HUES64 (cell line): ENCODE results near the gene OCSTAMP.
A peak's percentile ranks its signal among the peaks of the same experiment; 100 is the strongest.

ENCODE experiments used
- H3K27ac ChIP-seq: 2 replicates; pipeline ENCODE4 v1.7.0; 2013; ENCODE audit warnings: low read depth, low read length, inconsistent platforms
- H3K27me3 ChIP-seq: 2 replicates; pipeline ENCODE4 v1.6.1; 2013; ENCODE audit warnings: mild to moderate bottlenecking, low read length; ENCODE audit not compliant: insufficient read depth
- H3K36me3 ChIP-seq: 2 replicates; pipeline ENCODE4 v1.6.1; 2013; ENCODE audit warnings: mild to moderate bottlenecking, low read length; ENCODE audit not compliant: insufficient read depth
- H3K4me1 ChIP-seq: 2 replicates; pipeline ENCODE4 v1.6.1; 2013; ENCODE audit warnings: mild to moderate bottlenecking, low read length, moderate library complexity; ENCODE audit not compliant: insufficient read depth
- H3K4me3 ChIP-seq: 2 replicates; pipeline ENCODE4 v1.5.1; 2013; ENCODE audit warnings: mild to moderate bottlenecking, low read length, moderate library complexity
- H3K9ac ChIP-seq: 2 replicates; pipeline ENCODE4 v1.6.1; 2013; ENCODE audit warnings: mild to moderate bottlenecking, low read depth, low read length
- H3K9me3 ChIP-seq: 2 replicates; pipeline ENCODE4 v1.6.1; 2013; ENCODE audit warnings: low read depth, low read length; ENCODE audit not compliant: insufficient read depth
- WGBS: fragments of 150-250, 120-280 bp; methylation state at CpG from one replicate; pipeline ENCODE4 v1.1.7; 2013; ENCODE audit warnings: missing lambda C conversion rate; 5-methylcytosine and 5-hydroxymethylcytosine counted together

The OCSTAMP gene

DNA sequence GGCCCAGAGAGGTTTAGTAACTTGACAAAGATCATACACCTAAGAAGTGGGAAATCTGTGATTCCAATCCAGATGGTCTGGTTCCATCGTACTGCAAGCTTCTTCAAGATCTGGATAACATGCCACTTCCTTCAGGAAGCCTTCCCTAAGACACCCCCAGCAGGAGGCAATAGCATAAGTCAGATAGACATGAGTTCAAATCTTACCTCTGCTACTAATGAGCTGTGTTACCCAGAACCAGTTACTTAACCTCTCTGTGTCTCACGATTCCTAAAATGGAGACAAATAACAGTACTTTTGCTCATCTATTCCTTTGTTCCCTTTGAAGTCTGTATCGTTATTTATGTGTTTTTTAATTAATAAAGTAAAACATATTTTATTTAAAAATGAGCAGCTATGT, 22.3 kb upstream of the OCSTAMP start:
- Histone ChIP-seq H3K36me3 (no peaks in the 10 kb centered on the region), H3K9ac (no peak overlapping the region), H3K9me3 (no peaks in the 10 kb centered on the region), H3K27me3 (no peaks in the 10 kb centered on the region), H3K4me3 (no peak overlapping the region), H3K4me1 (no peaks in the 10 kb centered on the region), H3K27ac (no peak overlapping the region)
- 95% methylated on average over 2 of the region's 3 CpGs for WGBS

DNA sequence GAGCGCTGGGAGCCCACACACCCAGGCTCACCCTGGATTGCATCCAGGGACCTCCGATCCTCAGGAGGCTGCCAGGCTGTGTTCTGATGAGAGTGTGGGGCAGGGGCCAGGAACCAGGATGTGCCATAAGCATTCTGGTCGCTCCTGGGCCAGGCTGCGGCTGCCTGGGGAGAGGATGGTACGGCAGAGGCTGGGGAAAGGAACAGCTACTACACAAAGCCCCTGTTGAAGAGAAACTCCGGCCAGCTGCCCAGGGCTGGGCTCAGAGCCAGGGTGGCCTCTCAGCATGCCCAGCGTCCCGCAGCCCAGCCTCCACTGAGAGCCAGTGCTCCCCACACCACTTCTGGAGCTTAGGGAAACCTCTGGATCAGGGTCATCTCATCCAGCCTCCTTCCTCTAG, 21.7 kb upstream of the OCSTAMP start:
- no peaks in the 10 kb centered on the region for H3K27me3 ChIP-seq
- no peak overlapping the region for H3K4me3 ChIP-seq
- no peaks in the 10 kb centered on the region for H3K9me3 ChIP-seq
- H3K4me1 ChIP-seq, result no peaks in the 10 kb centered on the region
- H3K9ac ChIP-seq, result no peak overlapping the region
- no peak overlapping the region for H3K27ac ChIP-seq
- no peaks in the 10 kb centered on the region for H3K36me3 ChIP-seq
- 90% methylated on average over 8 of the region's 8 CpGs for WGBS

DNA sequence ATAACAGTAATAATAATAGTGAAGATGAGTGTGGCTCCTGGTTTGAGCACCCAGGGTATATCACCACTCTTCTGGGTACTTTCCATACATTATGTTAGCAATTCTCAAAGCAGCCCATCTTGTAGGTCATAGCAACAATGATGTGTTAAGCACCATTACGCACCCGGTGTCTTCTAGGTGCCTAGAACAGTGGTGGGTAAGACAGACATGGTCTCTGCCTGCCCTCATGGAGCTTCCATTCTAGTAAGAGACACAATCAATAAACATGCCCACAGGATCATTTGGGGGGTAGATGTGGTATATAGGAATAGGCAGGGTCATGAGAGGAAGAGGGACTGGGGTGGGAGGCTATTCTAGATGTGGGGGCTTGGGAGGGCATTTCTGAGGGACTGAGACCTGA, 21.0 kb upstream of the OCSTAMP start:
- H3K36me3 ChIP-seq, result no peaks in the 10 kb centered on the region
- WGBS, result 100% methylated on average over 2 of the region's 2 CpGs
- no peak overlapping the region for H3K9ac ChIP-seq
- H3K27ac ChIP-seq, result no peak overlapping the region
- no peaks in the 10 kb centered on the region for H3K4me1 ChIP-seq
- no peak overlapping the region for H3K4me3 ChIP-seq
- H3K27me3 ChIP-seq, result no peaks in the 10 kb centered on the region
- no peaks in the 10 kb centered on the region for H3K9me3 ChIP-seq

DNA sequence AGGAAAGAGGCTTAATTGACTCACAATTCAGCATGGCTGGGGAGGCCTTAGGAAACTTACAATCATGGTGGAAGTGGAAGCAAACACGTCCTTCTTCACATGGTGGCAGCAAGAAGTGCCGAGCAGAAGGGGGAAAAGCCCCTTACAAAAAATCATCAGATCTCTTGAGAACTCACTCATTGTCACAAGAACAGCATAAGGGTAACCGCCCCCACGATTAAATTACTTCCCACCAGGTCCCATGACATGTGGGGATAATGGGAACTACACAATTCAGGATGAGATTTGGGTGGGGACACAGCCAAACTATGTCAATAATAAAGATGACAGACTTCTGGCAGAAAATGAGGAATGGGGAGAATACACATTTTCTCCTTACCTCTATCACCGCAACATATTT, 20.5 kb upstream of the OCSTAMP start:
- Histone ChIP-seq H3K4me3 (no peak overlapping the region), H3K9me3 (no peaks in the 10 kb centered on the region), H3K36me3 (no peaks in the 10 kb centered on the region), H3K4me1 (no peaks in the 10 kb centered on the region; the same call in 1 of the 2 replicates), H3K27ac (no peak overlapping the region), H3K27me3 (no peaks in the 10 kb centered on the region), H3K9ac (no peak overlapping the region)
- WGBS, result 100% methylated on average over 2 of the region's 5 CpGs

DNA sequence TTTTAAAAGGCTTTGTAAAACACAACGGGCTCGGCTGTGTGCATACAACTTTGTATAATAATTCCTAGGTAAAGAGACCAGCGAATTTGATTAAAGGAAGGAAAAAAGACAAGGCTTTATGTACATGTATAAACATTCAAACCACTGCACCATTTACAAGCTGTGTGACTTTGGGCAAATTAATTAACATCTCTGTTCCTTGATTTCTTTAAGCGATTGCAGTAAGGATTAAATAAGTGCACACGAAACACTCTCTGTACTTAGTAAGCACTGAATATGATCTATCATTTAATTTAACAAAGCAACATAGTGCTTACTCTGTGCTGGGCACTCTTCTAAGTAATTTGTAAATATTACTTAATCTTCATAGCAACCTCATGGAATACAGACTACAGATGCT, 19.5 kb upstream of the OCSTAMP start:
- Histone ChIP-seq H3K4me3 (no peak overlapping the region), H3K36me3 (no peaks in the 10 kb centered on the region), H3K4me1 (no peaks in the 10 kb centered on the region; the same call in 1 of the 2 replicates), H3K9ac (no peak overlapping the region), H3K9me3 (no peaks in the 10 kb centered on the region), H3K27ac (no peak overlapping the region), H3K27me3 (no peaks in the 10 kb centered on the region)
- 90% methylated on average over 5 of the region's 5 CpGs for WGBS

DNA sequence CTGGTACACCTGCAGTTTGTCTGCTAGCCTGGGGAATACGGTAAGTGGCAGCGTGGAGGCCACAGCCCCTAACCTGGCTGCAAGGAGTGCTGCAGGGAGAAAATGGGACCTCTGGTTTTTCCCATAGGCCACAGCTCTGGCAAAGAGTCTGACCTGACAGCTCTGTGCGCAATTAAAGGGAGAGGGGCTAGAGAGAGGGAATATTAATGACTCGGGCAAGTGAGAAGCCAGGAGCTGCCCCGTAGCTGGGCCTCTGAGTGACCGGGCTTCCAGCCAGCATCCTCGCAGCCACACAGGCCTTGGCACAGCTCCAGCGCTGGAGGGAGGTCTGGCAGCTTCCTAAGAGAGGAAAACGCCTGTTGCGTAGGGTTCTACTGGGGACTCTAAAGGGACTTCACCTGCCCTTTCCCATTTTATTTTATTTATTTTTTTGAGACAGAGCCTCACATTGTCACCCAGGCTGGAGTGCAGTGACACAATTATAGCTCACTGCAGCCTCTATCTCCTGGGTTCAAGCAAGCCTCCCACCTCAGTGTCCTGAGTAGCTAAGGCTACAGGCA, 18.2 kb upstream of the OCSTAMP start:
- Histone ChIP-seq H3K4me3 (no peak overlapping the region), H3K27ac (no peak overlapping the region), H3K4me1 (no peaks in the 10 kb centered on the region; the same call in 1 of the 2 replicates), H3K27me3 (no peaks in the 10 kb centered on the region), H3K9ac (no peak overlapping the region), H3K36me3 (no peaks in the 10 kb centered on the region), H3K9me3 (no peaks in the 10 kb centered on the region)
- 93% methylated on average over 10 of the region's 10 CpGs for WGBS

DNA sequence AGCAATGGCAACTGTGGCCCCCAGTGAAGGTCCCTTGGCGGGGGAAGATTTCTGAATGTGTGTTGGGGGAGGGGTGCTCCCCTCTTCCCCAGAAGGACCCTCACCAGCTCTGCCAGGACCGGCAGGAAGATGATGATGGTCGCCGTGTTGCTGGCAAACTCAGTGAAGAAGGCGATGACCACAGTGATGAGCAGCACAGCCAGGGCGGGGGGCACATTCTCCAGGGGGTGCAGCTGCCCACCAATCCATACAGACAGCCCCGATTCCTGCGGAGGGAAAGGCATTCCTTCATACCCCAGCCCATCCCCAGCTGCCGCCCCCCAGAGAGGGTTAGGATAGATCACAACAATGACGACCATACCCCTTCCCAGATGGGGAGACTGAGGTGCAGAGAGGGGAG, 15.7 kb upstream of the OCSTAMP start:
- Histone ChIP-seq H3K9ac (no peak overlapping the region), H3K27ac (no peak overlapping the region), H3K36me3 (no peaks in the 10 kb centered on the region), H3K27me3 (no peaks in the 10 kb centered on the region), H3K9me3 (no peaks in the 10 kb centered on the region), H3K4me3 (no peak overlapping the region), H3K4me1 (peaks cover 15% of the 10 kb centered on the region)
- WGBS, result 92% methylated on average over 8 of the region's 10 CpGs

DNA sequence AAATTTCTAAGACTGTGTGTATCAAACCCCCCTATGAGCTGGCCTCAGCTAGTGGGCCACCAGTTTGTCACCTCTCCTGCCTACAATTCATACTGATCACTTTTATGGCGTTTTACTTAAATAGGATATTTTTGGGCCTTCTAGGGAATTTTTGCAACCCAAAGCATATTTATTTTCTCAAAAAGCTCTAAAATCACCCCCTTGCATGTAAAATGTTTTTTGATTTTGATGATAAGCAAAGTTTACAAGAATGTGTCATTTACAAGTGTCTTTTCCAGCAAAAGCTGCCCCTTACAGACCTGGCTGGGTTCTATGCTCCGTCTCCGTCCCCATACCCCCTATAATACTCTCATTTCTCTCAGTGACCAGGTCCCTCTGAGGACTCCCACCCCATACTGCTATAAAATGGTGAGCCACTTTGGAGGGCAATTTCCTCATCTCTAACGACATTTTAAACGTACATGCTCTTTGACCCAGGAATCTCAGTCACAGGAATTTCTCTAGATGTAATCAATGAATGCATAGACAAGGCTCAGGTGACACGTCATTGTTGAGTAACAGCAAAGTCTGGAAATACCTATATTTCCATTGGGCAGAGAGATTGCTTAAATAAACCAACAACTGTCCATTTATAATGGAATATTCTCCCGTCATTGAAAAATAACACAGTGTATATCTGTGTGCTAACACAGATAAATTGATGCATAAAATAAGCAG, 13.9 kb upstream of the OCSTAMP start:
- Histone ChIP-seq H3K4me1 (peaks cover 15% of the 10 kb centered on the region), H3K27ac (no peak overlapping the region), H3K9me3 (no peaks in the 10 kb centered on the region), H3K27me3 (no peaks in the 10 kb centered on the region), H3K9ac (no peak overlapping the region), H3K4me3 (no peak overlapping the region), H3K36me3 (no peaks in the 10 kb centered on the region)
- 93% methylated on average over 6 of the region's 7 CpGs for WGBS

DNA sequence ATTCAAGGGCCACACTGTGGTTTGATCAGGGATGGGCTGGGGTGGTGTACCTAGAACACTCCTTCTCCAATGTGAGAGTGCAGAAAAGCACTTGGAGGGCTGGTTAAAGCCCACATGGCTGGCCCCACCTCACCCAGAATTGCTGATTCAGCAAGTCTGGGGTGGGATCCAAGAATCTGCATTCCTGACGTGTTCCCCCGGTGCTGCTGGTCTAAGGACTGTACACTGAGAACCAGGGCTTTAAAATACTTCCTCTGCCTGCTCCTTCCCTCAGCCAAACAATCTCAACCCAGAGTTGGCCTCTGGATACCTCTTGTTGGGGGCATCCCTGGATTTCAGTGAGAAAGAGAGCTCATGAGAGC, 13.4 kb upstream of the OCSTAMP start:
- Histone ChIP-seq H3K27ac (no peak overlapping the region), H3K4me1 (peaks cover 16% of the 10 kb centered on the region), H3K4me3 (no peak overlapping the region), H3K36me3 (no peaks in the 10 kb centered on the region), H3K9ac (no peak overlapping the region), H3K9me3 (no peaks in the 10 kb centered on the region), H3K27me3 (no peaks in the 10 kb centered on the region)
- WGBS, result 89% methylated on average over 2 of the region's 2 CpGs

DNA sequence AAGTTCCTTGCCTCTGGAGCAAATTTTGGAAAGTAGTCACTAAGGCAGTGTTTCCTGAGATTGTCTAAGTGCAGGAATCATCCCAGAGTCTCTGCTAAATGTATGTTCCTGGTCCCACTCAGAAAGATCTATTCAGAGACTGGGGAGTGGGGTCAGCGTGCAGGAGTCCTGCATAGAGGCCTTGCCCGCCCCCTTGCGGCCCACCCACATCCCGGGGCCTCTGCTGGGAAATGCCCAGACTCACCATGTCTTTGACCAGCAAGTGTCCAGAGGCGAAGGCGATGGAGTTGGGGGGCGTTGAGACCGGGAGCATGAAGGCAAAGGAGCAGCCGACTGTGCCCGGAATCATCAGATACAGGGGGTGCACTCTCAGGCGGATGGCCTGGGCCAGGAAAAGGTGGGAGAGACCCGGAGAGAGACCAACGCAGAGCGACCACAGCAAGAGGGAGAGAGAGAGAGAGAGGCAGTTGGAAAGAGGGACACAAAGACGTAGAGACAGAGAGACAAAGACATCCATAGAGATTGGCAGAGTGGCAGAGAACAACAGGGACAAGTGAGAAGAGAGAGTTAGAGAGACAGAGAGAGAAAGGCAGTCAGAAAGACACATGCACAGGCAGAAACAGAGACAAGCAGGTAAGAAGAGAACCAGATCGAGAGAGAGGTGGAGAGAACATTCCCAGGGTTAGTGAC, 12.9 kb upstream of the OCSTAMP start:
- peak overlapping the region; percentile 34; the same call in 1 of the 2 replicates for H3K9ac ChIP-seq
- H3K4me3 ChIP-seq, result peak overlapping the region; percentile 45

DNA sequence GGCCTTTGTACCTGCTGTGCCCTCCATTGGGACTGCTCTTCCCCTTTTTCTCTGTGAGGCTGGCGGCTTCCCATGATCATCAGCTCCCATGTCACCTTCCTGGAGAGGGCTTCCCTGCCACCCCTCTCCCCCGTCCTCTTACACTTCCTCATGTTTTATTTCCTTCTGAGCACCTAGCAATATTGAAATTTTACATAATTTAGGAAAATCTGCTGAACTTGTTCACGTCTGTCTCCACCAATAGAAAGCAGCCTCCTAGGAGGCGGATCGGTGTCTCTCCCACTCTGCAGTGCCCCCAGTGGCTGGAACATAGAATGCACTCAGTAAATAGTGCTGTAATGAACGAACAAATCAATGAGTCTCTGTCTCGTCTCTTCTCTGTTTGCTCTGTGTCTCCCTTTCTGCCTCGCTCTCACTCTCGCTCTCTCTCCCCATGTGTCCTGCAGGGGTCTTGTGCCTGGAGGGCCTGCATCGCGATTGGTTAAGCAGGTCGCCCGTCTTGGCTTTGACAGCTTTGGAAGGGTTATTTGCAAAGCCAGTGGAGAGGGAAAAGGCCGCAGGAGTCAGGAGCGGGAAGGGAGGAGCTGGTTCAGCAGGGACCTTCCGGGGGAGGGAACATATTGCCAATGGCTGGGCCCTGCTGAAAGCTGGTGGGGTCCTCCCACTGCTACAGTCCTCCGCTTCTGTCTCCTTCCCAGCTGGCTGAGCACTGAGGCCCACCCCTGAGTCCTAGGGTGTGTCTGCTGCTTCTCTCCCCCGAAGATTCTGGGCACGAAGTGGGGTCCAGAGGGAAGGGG, 12.1 kb upstream of the OCSTAMP start:
- Histone ChIP-seq H3K4me3 (peak overlapping the region; percentile 45), H3K9me3 (no peaks in the 10 kb centered on the region), H3K4me1 (peaks cover 19% of the 10 kb centered on the region), H3K27me3 (no peaks in the 10 kb centered on the region), H3K36me3 (no peaks in the 10 kb centered on the region), H3K27ac (peak overlapping the region; percentile 63), H3K9ac (peak overlapping the region; percentile 34; the same call in 1 of the 2 replicates)
- WGBS, result 20% methylated on average over 19 of the region's 19 CpGs

More for the DNA sequence above, 12.9 kb upstream of the OCSTAMP start:
- H3K36me3 ChIP-seq, result no peaks in the 10 kb centered on the region
- WGBS, result 88% methylated on average over 16 of the region's 16 CpGs
- H3K9me3 ChIP-seq, result no peaks in the 10 kb centered on the region
- H3K27me3 ChIP-seq, result no peaks in the 10 kb centered on the region
- H3K27ac ChIP-seq, result peak overlapping the region; percentile 63; the same call in 1 of the 2 replicates
- peaks cover 19% of the 10 kb centered on the region for H3K4me1 ChIP-seq
